ENCODE results near the gene STX16.

The STX16 gene

GRCh38 chr20:58661598-58662473, 10.8 kb downstream of the STX16 start:
- H3K4me3 ChIP-seq (ENCODE audit: low read depth, low read length), result no peak overlapping the region
- DNase-seq (ENCODE audit: low read depth), result no peak
- TF ChIP-seq CTCF (IDR thresholded peaks at IDR 0.05; ENCODE audit: control insufficient read depth, extremely low read depth, insufficient read depth), result no peak

DNA sequence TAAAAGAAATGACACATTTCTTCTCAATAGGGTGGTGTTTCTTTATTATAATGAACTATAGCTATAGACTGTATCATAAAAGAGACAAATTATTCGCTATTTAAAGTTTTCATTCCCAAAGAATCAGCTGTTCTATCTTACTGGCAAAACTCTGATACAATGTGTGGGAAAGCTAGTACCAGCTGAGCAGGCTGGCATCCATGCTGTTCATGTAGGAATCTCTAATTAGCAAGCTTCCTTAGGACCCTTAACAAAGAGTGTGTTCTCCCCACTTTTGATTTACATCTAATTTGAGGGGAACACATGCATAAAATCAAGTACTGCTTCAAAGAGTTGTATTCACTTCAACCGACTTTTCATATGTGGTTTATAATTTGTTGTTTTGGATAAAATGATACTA, 13.2 kb downstream of the STX16 start:
- H3K4me3 ChIP-seq (ENCODE audit: low read depth, low read length), result no peak overlapping the region
- DNase-seq (ENCODE audit: low read depth), result no peak
- TF ChIP-seq CTCF (IDR thresholded peaks at IDR 0.05; ENCODE audit: control insufficient read depth, extremely low read depth, insufficient read depth), result no peak

- DNase-seq (ENCODE audit: low read depth), result no peak
- TF ChIP-seq CTCF (IDR thresholded peaks at IDR 0.05; ENCODE audit: control insufficient read depth, extremely low read depth, insufficient read depth), result no peak
These were observed 13.8 kb downstream of the STX16 start for GRCh38 chr20:58664883-58665282.

GRCh38 chr20:58665606-58666005, 14.5 kb downstream of the STX16 start:
- DNase-seq (ENCODE audit: low read depth), result no peak
- H3K4me3 ChIP-seq (ENCODE audit: low read depth, low read length), result no peak overlapping the region
- no peak for TF ChIP-seq CTCF (IDR thresholded peaks at IDR 0.05; ENCODE audit: control insufficient read depth, extremely low read depth, insufficient read depth)

More at GRCh38 chr20:58664883-58665282, 13.8 kb downstream of the STX16 start:
- H3K4me3 ChIP-seq (ENCODE audit: low read depth, low read length), result no peak overlapping the region

DNA sequence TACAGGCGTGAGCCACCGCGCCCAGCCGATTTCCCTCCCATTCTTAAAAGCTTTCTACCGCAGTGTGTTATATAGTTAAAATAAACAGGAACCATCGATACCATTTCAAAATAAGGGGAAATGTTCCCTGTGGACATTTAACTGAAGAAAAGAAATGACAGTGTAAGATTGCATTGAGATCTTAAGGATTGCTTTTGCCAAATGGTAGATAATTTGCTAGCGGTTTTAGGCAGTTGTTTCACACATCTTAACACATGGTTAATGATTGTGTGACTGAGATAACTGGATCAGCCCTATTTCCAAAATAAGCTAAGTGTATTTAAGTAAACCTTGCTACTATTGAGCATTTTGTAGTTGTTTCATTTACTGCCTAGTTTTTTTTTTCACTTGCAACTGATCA, 15.6 kb downstream of the STX16 start:
- DNase-seq (ENCODE audit: low read depth), result no peak
- no peak for TF ChIP-seq CTCF (IDR thresholded peaks at IDR 0.05; ENCODE audit: control insufficient read depth, extremely low read depth, insufficient read depth)
- no peak overlapping the region for H3K4me3 ChIP-seq (ENCODE audit: low read depth, low read length)

DNA sequence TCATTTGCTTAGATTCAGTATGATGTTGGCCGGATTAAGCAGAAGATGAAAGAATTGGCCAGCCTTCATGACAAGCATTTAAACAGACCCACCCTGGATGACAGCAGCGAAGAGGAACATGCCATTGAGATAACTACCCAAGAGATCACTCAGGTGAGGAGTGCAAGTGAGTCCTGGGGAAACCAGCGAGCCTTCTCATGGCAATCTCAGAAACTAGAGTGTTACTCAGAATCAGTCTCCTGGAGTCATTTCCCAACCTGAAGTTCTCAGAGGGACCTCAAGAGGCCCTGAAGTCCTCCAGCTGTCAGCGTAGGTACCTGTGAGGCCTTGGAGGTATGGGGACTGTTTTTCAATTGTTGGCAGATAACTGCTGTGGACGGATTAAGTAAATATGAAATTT, 16.9 kb downstream of the STX16 start:
- no peak for TF ChIP-seq CTCF (IDR thresholded peaks at IDR 0.05; ENCODE audit: control insufficient read depth, extremely low read depth, insufficient read depth)
- no peak for DNase-seq (ENCODE audit: low read depth)
- H3K4me3 ChIP-seq (ENCODE audit: low read depth, low read length), result no peak overlapping the region

DNA sequence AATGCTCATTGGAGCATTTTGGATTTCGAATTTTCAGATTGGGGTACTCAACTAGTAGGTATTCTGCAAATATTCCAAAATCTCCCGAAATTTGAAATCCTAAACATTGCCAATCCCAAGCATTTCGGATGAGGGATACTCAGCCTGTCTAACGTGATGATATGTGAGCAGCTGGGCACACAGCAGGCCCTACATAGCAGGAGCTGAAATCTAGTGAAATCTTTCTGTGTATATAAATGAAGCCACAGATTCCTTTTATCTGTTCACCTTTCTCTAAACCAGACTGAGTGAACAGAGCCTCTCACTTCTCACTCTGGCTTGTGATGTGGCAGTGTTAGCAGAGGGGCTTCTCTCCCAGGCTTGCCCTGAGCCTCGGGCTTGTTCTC, 17.8 kb downstream of the STX16 start:
- no peak overlapping the region for H3K4me3 ChIP-seq (ENCODE audit: low read depth, low read length)
- TF ChIP-seq CTCF (IDR thresholded peaks at IDR 0.05; ENCODE audit: control insufficient read depth, extremely low read depth, insufficient read depth), result no peak
- no peak for DNase-seq (ENCODE audit: low read depth)
